Smooth muscle cell (in vitro differentiated cells): ENCODE data around the gene SCAPER. TPM values are rescaled to one million over a fixed set of nuclear protein-coding genes. Genes with fewer than 3 reads are reported as not detected.

Experiments
- DNase-seq: peaks from one replicate; lab custom pipeline; 2025; ENCODE audit not compliant: unreplicated experiment; lab: John Stamatoyannopoulos, UW
- H2AFZ ChIP-seq: fragments of 200-600 bp; sonication (generic); 2 replicates; pipeline ENCODE4 v1.6.0; 2016; ENCODE audit warnings: antibody characterized with exemption, low read depth, mild to moderate bottlenecking
- H3F3A ChIP-seq: fragments of 200-600 bp; sonication (generic); 2 replicates; pipeline ENCODE4 v1.6.0; 2017; ENCODE audit warnings: antibody characterized with exemption, low read depth
- H3K27ac ChIP-seq: fragments of 200-600 bp; sonication (generic); 2 replicates; pipeline ENCODE4 v1.5.1; 2016; ENCODE audit warnings: low read depth, mild to moderate bottlenecking
- H3K27me3 ChIP-seq: fragments of 200-600 bp; sonication (generic); 2 replicates; pipeline ENCODE4 v1.6.1; 2016; ENCODE audit warnings: low read depth, mild to moderate bottlenecking
- H3K36me3 ChIP-seq: fragments of 200-600 bp; sonication (generic); 2 replicates; pipeline ENCODE4 v1.5.1; 2016; ENCODE audit warnings: low read depth
- H3K4me1 ChIP-seq: fragments of 200-600 bp; sonication (generic); 2 replicates; pipeline ENCODE4 v1.5.1; 2016; ENCODE audit warnings: low read depth
- H3K4me2 ChIP-seq: fragments of 200-600 bp; sonication (generic); 2 replicates; pipeline ENCODE4 v1.6.0; 2016; ENCODE audit warnings: mild to moderate bottlenecking
- H3K4me3 ChIP-seq: fragments of 200-600 bp; sonication (generic); 2 replicates; pipeline ENCODE4 v1.5.1; 2016; ENCODE audit warnings: mild to moderate bottlenecking
- H3K79me2 ChIP-seq: fragments of 200-600 bp; sonication (generic); 2 replicates; pipeline ENCODE4 v1.6.0; 2016; ENCODE audit warnings: low read depth, mild to moderate bottlenecking
- H3K9ac ChIP-seq: fragments of 200-600 bp; sonication (generic); 2 replicates; pipeline ENCODE4 v1.6.0; 2016; ENCODE audit warnings: low read depth
- H3K9me3 ChIP-seq: fragments of 200-600 bp; sonication (generic); replicated peaks from 2 replicates; pipeline ENCODE4 v1.5.1; 2016; ENCODE audit warnings: low read depth
- H4K20me1 ChIP-seq: fragments of 200-600 bp; sonication (generic); 2 replicates; pipeline ENCODE4 v1.6.0; 2016; ENCODE audit warnings: low read depth
- CTCF ChIP-seq: fragments of 200-600 bp; sonication (generic); IDR thresholded peaks from 2 replicates; pipeline ENCODE4 v1.5.1; 2017; ENCODE audit warnings: borderline replicate concordance, mild to moderate bottlenecking, antibody characterized with exemption; ENCODE audit not compliant: insufficient read depth, poor library complexity, severe bottlenecking
- WGBS: methylation state at CpG from one replicate; pipeline ENCODE4 v1.1.7; 2016; ENCODE audit warnings: low lambda C conversion rate; 5-methylcytosine and 5-hydroxymethylcytosine counted together
- polyA plus RNA-seq: library from polyadenylated mRNA; unstranded; fragments of >200 nt; fragmentation: Nextera tagmentation; extraction: Ambion mirVana; gene quantifications from 2 replicates; pipeline ENCODE4 v1.2.1, GENCODE V29; 2016
- total RNA-seq: library from RNA; depleted of rRNA; stranded (reverse); fragments of >200 nt; gene quantifications from 2 replicates; pipeline ENCODE4 v1.2.3, GENCODE V29; 2014

SCAPER gene
- total and polyA plus RNA-seq, 2 experiments from 2014 or later: 6.6 to 34.3 TPM

GRCh38 chr15:76576523-76577279 lies 328.4 kb downstream of the SCAPER start:
- no peak overlapping the region for H3K27ac ChIP-seq
- DNase-seq: no peak
- no peaks in the 10 kb centered on the region for H3K79me2 ChIP-seq
- 93% methylated on average over 9 of the region's 9 CpGs for WGBS
- H3K4me1 ChIP-seq: no peaks in the 10 kb centered on the region
- no peak overlapping the region for H2AFZ ChIP-seq
- H3F3A ChIP-seq: no peaks in the 10 kb centered on the region
- H3K9ac ChIP-seq: no peak overlapping the region
- H3K36me3 ChIP-seq: no peaks in the 10 kb centered on the region
- H4K20me1 ChIP-seq: no peaks in the 10 kb centered on the region
- no peak overlapping the region for H3K4me3 ChIP-seq
- no peaks in the 10 kb centered on the region for H3K9me3 ChIP-seq
- TF ChIP-seq CTCF: no peak
- no peaks in the 10 kb centered on the region for H3K27me3 ChIP-seq
- no peak overlapping the region for H3K4me2 ChIP-seq

- H3K9ac ChIP-seq: no peak overlapping the region
- WGBS: 95% methylated on average over 2 of the region's 2 CpGs
- H3K9me3 ChIP-seq: no peaks in the 10 kb centered on the region
- H3K4me1 ChIP-seq: no peaks in the 10 kb centered on the region
- no peaks in the 10 kb centered on the region for H4K20me1 ChIP-seq
- no peak overlapping the region for H3K27ac ChIP-seq
- H3K36me3 ChIP-seq: no peaks in the 10 kb centered on the region
- TF ChIP-seq CTCF: no peak
- no peak overlapping the region for H2AFZ ChIP-seq
- no peaks in the 10 kb centered on the region for H3K79me2 ChIP-seq
- H3K4me3 ChIP-seq: no peak overlapping the region
- DNase-seq: no peak
- no peaks in the 10 kb centered on the region for H3K27me3 ChIP-seq
- no peak overlapping the region for H3K4me2 ChIP-seq
- no peaks in the 10 kb centered on the region for H3F3A ChIP-seq
These were observed 329.5 kb downstream of the SCAPER start for GRCh38 chr15:76575679-76576078.

- Histone ChIP-seq H3K9me3 (no peaks in the 10 kb centered on the region), H3K27ac (no peak overlapping the region), H3K27me3 (no peaks in the 10 kb centered on the region), H3F3A (no peaks in the 10 kb centered on the region), H3K4me2 (no peak overlapping the region), H3K79me2 (no peaks in the 10 kb centered on the region), H4K20me1 (no peaks in the 10 kb centered on the region), H2AFZ (no peak overlapping the region), H3K36me3 (no peaks in the 10 kb centered on the region), H3K4me1 (no peaks in the 10 kb centered on the region), H3K4me3 (no peak overlapping the region), H3K9ac (no peak overlapping the region)
- TF ChIP-seq CTCF: no peak
- WGBS: 88% methylated on average over 1 of the region's 1 CpG
- no peak for DNase-seq
These were observed 329.9 kb downstream of the SCAPER start for GRCh38 chr15:76575274-76575673.

GRCh38 chr15:76572983-76573314 lies 332.2 kb downstream of the SCAPER start:
- DNase-seq: no peak
- H3K9me3 ChIP-seq: no peaks in the 10 kb centered on the region
- no peaks in the 10 kb centered on the region for H3K79me2 ChIP-seq
- no peak overlapping the region for H3K27ac ChIP-seq
- H3F3A ChIP-seq: no peaks in the 10 kb centered on the region
- no peaks in the 10 kb centered on the region for H4K20me1 ChIP-seq
- no peak for TF ChIP-seq CTCF
- no peaks in the 10 kb centered on the region for H3K4me1 ChIP-seq
- H3K9ac ChIP-seq: no peak overlapping the region
- H3K4me3 ChIP-seq: no peak overlapping the region
- H2AFZ ChIP-seq: no peak overlapping the region
- no peaks in the 10 kb centered on the region for H3K36me3 ChIP-seq
- H3K4me2 ChIP-seq: no peak overlapping the region
- H3K27me3 ChIP-seq: no peaks in the 10 kb centered on the region
